ENCODE results near the gene ANAPC15. TPM values are rescaled to one million over a fixed set of nuclear protein-coding genes. Genes with fewer than 3 reads are reported as not detected.

Gene ANAPC15
- total RNA-seq, 4 donors from 2014 or later: 21.5 to 49.6 (median 39.7) TPM

- Histone ChIP-seq H3K4me3 (replicated peaks in 1 of 3) (no peak overlapping the region), H3K36me3 (no peaks in the 10 kb centered on the region), H3K27ac (no peak overlapping the region), H3K27me3 (no peaks in the 10 kb centered on the region), H3K4me1 (peaks cover 0 to 8% of the 10 kb centered on the region in 2 donors), H3K9me3 (no peaks in the 10 kb centered on the region)
- intact Hi-C loops (cut with DNase I): no loop called here
- TF ChIP-seq POLR2A (IDR thresholded peaks at IDR 0.05): no peak
- TF ChIP-seq, protein P1, sequence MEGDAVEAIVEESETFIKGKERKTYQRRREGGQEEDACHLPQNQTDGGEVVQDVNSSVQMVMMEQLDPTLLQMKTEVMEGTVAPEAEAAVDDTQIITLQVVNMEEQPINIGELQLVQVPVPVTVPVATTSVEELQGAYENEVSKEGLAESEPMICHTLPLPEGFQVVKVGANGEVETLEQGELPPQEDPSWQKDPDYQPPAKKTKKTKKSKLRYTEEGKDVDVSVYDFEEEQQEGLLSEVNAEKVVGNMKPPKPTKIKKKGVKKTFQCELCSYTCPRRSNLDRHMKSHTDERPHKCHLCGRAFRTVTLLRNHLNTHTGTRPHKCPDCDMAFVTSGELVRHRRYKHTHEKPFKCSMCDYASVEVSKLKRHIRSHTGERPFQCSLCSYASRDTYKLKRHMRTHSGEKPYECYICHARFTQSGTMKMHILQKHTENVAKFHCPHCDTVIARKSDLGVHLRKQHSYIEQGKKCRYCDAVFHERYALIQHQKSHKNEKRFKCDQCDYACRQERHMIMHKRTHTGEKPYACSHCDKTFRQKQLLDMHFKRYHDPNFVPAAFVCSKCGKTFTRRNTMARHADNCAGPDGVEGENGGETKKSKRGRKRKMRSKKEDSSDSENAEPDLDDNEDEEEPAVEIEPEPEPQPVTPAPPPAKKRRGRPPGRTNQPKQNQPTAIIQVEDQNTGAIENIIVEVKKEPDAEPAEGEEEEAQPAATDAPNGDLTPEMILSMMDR (IDR thresholded peaks at IDR 0.05): no peak
- DNase-seq: no peak
- WGBS, 2 donors: 95 to 98% methylated on average over 3 of the region's 3 CpGs
These were observed 26.7 kb downstream of the ANAPC15 start for GRCh38 chr11:72085621-72086351.

DNA sequence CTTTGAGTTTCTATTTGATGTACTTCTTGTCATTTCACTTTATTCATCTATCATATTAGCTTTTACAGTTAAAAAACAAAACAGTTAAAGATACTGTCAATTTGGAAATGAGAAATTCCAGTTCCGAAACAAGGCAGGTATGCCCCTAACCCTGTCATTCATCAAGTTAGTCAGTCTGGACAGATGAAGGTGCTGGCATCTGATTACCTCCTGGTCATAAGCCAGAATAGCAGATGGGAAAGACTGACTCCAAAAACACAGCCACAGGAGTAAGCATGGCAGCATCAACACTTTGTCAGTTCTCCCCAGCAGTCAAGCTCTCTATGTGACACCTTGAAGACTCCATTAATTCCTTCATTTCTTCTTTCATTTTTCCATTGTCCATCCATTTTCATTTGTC, 27.5 kb downstream of the ANAPC15 start:
- peaks cover 0 to 7% of the 10 kb centered on the region in 2 donors for H3K4me1 ChIP-seq
- H3K9me3 ChIP-seq: no peaks in the 10 kb centered on the region
- no peak overlapping the region for H3K27ac ChIP-seq
- TF ChIP-seq POLR2A (IDR thresholded peaks at IDR 0.05): no peak
- TF ChIP-seq, protein P1 (IDR thresholded peaks at IDR 0.05): no peak
- no peaks in the 10 kb centered on the region for H3K27me3 ChIP-seq
- WGBS, 2 donors: 93 to 98% methylated on average over 1 of the region's 1 CpG
- no peak overlapping the region for H3K4me3 ChIP-seq (replicated peaks in 1 of 3)
- H3K36me3 ChIP-seq: no peaks in the 10 kb centered on the region
- intact Hi-C loops (cut with DNase I): no loop called here
- no peak for DNase-seq

- no peak overlapping the region for H3K4me3 ChIP-seq (replicated peaks in 1 of 3)
- DNase-seq: no peak
- H3K36me3 ChIP-seq: no peaks in the 10 kb centered on the region
- peaks cover 3 to 7% of the 10 kb centered on the region in 2 donors for H3K4me1 ChIP-seq
- no peak overlapping the region for H3K27ac ChIP-seq
- 80 to 91% methylated on average over 4 of the region's 4 CpGs for WGBS, 2 donors
- no peaks in the 10 kb centered on the region for H3K27me3 ChIP-seq
- H3K9me3 ChIP-seq: no peaks in the 10 kb centered on the region
- TF ChIP-seq, protein P1 (IDR thresholded peaks at IDR 0.05): no peak
- no peak for TF ChIP-seq POLR2A (IDR thresholded peaks at IDR 0.05)
- intact Hi-C loops (cut with DNase I): no loop called here
These were observed 28.4 kb downstream of the ANAPC15 start for GRCh38 chr11:72084076-72084475.

- Histone ChIP-seq H3K4me1 (peaks cover 7 to 12% of the 10 kb centered on the region in 2 donors), H3K36me3 (no peaks in the 10 kb centered on the region), H3K9me3 (no peaks in the 10 kb centered on the region), H3K27me3 (no peaks in the 10 kb centered on the region), H3K4me3 (replicated peaks in 1 of 3) (no peak overlapping the region), H3K27ac (no peak overlapping the region)
- no peak for DNase-seq
- WGBS, 2 donors: 98 to 99% methylated on average over 2 of the region's 2 CpGs
- intact Hi-C loops (cut with DNase I): no loop called here
- TF ChIP-seq, protein P1 (IDR thresholded peaks at IDR 0.05): no peak
- no peak for TF ChIP-seq POLR2A (IDR thresholded peaks at IDR 0.05)
These were observed 29.1 kb downstream of the ANAPC15 start for GRCh38 chr11:72083414-72083813.

GRCh38 chr11:72081821-72082453, 30.6 kb downstream of the ANAPC15 start:
- Histone ChIP-seq H3K27ac (peak overlapping the region in 1 of 3 donors; percentile 5), H3K36me3 (no peaks in the 10 kb centered on the region), H3K4me1 (peaks cover 7 to 12% of the 10 kb centered on the region in 2 donors), H3K9me3 (no peaks in the 10 kb centered on the region), H3K27me3 (no peaks in the 10 kb centered on the region), H3K4me3 (replicated peaks in 1 of 3) (no peak overlapping the region)
- WGBS, 2 donors: 89 to 99% methylated on average over 3 of the region's 3 CpGs
- no peak for DNase-seq
- TF ChIP-seq, protein P1 (IDR thresholded peaks at IDR 0.05): no peak
- no peak for TF ChIP-seq POLR2A (IDR thresholded peaks at IDR 0.05)
- intact Hi-C loops (cut with DNase I): no loop called here
